GM20000 (cell line): ENCODE results near the gene RBMS3.
"Not testable (repeated sequence)": the region's sequence is repeated elsewhere in the genome, so short reads cannot be mapped to it uniquely, and the experiment has no call there.

Experiments used
- DNase-seq: peaks from one replicate; pipeline ENCODE4 v3.0.0; 2012; ENCODE audit warnings: low spot score
- TF ChIP-seq, protein P1 (sequence below): IDR thresholded peaks from 2 replicates; pipeline ENCODE4 v1.5.1; 2012; ENCODE audit warnings: mild to moderate bottlenecking, control low read depth; ENCODE audit errors: extremely low read depth, missing control alignments

Gene RBMS3

DNA sequence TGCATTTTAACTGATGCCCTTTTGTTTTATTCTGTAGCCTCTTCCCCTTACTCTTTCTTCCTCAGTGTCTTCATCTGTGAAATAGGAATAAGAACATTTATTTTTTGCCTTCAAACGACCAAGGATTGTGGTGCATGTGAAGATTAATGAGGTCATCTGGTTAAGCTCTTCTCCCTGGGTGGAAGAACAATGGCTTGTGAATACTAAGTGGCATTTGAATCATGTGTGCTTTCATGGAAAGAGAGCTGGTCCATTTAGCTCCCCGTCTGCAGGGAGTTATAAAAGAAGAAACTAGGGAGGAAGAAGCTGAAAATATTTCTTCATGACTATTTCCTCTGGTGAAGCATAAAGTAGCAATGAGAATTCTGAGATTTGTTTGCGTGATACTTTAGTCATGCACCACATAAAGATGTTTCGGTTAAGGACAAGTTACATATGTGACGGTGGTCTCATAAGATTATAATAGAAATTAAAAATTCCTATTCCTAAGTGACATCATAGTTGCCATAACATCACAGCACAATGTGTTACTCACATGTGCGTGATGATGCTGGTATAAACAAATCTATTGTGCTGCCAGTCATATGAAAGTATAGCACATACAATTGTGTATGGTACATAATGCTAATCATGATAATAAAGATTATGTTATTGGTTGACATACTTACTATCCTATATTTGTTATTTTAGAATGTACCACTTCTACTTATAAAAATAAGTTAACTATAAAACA lies 374.3 kb downstream of the RBMS3 start:
- no peak for DNase-seq
- TF ChIP-seq, protein P1, sequence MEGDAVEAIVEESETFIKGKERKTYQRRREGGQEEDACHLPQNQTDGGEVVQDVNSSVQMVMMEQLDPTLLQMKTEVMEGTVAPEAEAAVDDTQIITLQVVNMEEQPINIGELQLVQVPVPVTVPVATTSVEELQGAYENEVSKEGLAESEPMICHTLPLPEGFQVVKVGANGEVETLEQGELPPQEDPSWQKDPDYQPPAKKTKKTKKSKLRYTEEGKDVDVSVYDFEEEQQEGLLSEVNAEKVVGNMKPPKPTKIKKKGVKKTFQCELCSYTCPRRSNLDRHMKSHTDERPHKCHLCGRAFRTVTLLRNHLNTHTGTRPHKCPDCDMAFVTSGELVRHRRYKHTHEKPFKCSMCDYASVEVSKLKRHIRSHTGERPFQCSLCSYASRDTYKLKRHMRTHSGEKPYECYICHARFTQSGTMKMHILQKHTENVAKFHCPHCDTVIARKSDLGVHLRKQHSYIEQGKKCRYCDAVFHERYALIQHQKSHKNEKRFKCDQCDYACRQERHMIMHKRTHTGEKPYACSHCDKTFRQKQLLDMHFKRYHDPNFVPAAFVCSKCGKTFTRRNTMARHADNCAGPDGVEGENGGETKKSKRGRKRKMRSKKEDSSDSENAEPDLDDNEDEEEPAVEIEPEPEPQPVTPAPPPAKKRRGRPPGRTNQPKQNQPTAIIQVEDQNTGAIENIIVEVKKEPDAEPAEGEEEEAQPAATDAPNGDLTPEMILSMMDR: no peak

DNA sequence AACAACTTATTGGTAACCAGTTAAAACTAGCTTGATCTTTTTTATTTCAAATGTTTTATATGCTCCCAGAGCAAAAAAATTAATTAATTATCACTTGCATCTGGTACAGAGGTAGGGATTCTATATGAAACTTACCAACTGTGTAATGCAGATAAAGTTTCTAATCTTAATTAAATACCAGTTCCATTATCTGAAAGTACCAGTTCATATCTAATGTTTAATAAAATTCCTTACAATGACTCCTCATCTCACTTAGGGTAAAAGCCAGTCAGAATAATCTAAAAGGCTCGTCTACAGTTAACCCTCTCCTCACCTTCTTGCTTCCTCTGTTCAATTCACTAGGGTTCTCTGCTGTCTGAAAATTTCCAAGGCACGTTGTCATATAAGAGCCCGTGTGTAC lies 384.8 kb downstream of the RBMS3 start:
- no peak for DNase-seq
- TF ChIP-seq, protein P1: no peak

DNA sequence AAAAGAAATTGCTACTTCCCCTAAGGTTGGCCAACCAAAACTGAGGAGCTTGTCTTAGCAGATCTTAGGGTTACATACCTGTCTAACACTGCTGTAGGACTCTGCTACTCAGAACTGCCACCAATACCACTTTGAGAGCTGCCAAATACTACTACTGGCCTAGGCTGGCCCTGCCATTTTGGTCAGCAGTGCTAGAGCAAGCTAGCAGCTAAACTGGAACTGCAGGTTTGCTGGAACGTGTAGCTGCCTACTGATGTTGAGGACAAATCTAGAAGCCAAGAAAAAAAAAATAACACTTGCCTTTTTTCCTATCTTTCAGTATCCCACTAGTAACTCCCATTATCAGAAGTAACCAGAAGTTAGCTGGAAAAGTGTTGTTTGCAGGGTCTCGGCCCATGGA lies 387.4 kb downstream of the RBMS3 start:
- TF ChIP-seq, protein P1: no peak
- no peak for DNase-seq

DNA sequence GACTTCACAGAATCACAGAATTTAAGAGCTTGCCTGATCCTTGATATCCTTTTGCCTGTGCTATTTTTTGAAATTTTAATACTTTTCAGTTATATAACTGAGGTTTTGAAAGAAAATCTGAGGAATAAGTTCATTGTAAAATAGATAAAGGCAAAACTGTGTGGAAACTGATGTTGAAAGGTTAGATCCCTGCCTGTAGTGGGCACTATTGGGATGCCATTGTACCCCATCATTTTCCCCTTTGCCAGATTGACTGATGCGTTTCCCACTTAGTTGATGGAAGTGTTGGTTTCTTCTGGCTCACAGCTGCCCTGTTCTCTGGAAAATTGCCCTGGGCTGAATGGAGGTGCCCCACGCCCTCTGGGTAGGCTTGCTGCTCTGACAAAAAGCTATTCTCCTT lies 387.9 kb downstream of the RBMS3 start:
- TF ChIP-seq, protein P1: no peak
- DNase-seq: no peak

DNA sequence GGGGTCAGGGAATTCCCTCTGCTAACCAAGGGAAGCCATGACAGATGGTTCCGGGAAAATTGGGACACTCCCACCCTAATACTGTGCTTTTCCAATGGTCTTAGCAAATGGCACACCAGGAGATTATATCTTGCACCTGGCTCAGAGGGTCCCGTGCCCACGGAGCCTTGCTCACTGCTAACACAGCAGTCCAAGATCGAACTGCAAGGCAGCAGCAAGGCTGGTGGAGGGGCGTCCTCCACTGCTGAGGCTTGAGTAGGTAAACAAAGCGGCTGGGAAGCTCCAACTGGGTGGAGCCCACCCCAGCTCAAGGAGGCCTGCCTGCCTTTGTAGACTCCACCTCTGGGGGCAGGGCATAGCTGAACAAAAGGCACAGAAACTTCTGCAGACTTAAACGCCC lies 389.6 kb downstream of the RBMS3 start:
- not testable (repeated sequence) for DNase-seq

DNA sequence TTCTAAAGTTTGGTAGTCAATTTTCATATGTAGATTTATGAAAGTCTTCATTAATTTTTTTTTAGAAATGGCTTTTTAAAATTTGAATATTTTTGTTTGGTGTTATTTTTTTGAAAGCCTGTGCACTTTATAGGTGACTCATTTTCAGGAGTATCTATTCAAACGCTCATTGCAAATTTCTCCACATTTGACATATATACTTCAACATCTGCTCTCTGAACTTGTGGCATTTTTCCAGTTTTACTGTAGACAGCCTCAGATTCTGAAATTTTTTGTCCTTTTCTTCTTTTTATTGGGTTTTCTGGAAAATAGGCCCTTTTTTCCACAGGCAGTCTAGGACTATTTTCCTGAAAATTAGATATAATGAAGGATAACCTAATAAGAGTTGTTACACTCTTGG lies 396.6 kb downstream of the RBMS3 start:
- DNase-seq: no peak
- TF ChIP-seq, protein P1: no peak

DNA sequence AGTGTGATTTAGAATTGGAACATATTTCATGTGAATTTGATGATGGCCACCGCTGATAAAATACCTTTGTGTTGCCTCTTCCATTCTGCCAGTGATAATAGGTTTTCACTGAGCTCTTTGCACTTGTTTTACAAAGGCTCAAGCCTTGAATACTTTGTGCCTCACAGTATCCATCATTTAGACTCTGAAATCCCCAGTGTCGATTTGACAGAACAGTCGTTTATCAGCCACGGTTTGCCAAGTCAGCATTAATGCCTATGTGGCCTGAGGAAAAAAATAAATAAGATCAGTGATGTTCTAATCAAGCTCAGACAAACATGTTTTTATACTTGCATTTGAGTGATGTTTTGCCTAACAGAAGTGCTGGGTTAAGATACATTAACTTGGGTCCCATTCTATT lies 399.1 kb downstream of the RBMS3 start:
- DNase-seq: no peak
- TF ChIP-seq, protein P1: no peak
